NCI-H2029 (cell line): ENCODE data around the gene AFF4.

Experiments used
- DNase-seq: peaks from one replicate; lab custom pipeline; 2025; lab: John Stamatoyannopoulos, UW

Gene AFF4

DNA sequence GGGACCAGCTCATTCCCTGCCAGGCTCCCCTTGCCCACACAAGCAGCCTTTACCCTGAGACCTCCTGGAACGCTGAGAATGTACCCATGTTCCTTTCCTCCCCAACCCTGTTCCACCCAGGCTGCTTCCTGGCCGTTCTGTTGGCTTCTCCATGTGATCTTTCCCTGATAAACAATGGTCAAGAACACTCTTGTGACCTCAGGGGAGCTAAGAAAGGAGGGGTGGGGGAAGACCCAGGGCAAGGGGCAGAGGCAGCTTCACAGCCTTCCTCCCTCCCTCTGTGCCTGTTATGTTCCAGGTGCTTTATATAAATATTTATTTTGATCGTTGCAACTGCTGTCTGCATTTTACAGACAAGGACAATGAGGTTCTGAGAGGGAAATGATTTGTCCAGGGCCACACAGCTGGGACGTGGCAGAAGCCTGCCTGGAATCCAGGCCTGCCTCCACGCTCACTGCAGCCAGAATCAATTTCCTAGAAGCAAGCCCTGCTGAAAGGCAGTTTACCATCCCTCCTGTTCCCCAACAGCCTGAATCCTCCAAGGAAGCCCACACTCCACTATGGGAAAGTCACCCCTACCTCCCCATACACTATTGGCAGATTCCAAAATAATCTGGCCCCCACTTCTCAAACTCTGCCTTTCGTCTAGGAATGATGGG, 136.9 kb downstream of the AFF4 start:
- no peak for DNase-seq

DNA sequence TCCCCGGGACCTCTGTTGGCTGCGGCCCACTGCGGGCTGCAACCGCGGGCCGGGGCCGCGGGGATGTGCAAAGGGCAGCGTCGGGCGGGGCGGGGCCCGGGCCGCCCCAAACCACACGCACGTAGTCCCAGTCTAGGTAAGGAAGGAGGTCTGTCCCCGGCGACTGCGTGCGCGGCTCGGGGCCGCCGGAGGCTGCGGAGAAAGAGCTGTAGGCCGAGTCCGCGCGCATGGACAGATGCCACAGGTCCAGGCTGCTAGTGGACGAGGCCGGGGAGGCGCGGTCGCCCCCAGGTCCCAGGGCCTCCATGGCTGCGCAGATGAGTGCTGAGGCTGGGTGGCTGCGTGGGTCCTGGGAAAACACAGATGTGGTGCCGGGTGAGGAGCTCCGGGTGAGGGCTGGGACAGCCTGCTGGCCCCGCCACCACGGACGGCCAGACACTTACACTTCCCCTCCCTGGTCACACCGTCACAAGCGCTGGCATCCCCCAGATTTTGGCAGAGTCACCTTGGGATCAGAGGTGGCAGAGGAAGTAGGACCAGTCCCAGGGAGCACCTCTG, 137.5 kb downstream of the AFF4 start:
- no peak for DNase-seq
